ENCODE measurements around the gene THAP2.

DNA sequence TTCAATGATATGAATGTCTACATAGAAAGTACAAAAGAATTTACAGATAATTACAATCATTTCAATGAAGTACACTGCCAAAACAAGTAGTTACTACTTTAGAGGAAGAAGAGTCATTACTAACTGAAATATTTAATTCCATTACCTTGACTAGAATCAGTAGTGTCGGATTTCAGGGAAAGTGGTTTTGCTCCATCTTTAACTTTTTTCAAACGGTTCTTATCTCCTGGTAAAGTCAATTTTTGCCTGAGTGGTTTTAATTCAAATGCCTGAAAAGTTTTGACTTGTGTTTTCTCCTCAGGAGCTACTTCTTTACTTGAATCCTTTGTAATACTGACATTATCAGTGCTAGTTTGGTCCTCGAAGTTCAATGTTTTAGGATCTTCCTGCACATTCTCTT lies 7.4 kb upstream of the THAP2 start:
- TF ChIP-seq POLR2A (IDR thresholded peaks at IDR 0.05; ENCODE audit: low read depth, low read length) (no peak), POLR2AphosphoS5 (IDR thresholded peaks at IDR 0.05; ENCODE audit: low read depth, low read length) (no peak)

Measured in GM12891 (cell line).